Stimulated activated CD8-positive, alpha-beta memory T cell treated with anti-CD3 and anti-CD28 coated beads, Interleukin-4, amount 100 ng/mL, for 48 hours (primary cell): ENCODE measurements around the gene KDR.

Source experiments
- DNase-seq: peaks from one replicate; pipeline ENCODE4 v3.0.0-alpha.2; 2020

KDR gene

DNA sequence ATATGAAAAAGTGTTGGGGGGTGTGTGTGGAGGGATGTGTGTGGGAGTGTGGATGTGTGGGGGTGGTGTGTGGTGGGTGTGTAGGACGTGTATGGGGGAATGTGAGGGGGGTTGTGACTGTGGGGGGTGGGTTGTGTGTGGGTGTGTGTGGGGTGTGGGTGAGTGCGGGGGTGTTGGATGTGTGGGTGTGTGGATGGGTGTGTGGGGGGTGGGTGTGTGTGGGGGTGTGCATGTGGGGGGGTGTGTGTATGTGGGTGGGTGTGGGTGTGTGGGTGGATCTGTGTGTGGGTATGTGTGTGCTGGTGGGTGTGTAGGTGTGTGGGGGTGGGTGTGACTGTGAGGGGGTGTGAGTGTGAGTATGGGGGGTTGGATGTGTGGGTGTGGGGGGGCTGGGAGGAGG is 47.8 kb downstream of the KDR start:
- no peak for DNase-seq

DNA sequence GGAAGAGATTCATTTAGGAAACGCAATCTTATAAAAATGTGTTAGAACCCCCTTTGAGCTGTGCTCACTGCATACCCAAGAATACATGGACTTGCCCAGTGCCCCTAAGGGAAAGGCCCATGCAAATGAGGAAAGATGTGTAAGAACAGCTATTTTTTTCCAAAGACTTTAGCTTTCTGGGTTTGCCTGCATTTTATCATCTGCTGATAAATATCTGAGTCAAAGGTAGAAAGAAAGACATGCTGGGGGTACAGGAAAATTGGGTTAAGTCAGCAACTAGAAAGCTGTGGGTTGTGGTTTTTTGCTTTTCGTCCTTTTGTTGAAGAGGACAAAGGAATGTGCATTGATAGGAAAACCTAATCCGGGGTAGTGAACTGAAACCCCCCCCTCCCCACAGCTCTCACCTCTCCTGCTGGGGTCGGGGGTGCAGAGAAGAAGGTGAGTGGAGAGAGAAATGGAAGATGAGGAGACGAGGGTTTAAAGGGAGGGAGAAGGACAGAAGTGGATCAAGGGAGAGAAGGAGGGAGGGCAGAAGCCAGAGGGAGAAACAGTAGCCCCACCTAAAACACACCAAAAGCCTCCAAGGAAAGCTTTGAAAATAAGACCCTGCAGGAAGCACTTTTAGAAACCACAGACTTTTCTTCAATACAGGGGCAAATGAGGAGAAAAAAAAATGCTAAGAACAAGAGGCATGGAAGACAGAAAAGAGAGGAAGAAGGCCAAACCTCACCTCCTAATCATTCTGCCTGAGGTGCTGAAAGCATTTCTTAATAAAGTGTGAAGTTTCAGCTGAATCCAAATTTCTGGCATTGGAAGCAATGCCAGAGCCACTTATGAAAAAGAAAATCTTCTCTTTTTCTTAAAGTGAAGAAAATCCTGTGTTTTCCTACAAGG is 49.3 kb downstream of the KDR start:
- DNase-seq: no peak

DNA sequence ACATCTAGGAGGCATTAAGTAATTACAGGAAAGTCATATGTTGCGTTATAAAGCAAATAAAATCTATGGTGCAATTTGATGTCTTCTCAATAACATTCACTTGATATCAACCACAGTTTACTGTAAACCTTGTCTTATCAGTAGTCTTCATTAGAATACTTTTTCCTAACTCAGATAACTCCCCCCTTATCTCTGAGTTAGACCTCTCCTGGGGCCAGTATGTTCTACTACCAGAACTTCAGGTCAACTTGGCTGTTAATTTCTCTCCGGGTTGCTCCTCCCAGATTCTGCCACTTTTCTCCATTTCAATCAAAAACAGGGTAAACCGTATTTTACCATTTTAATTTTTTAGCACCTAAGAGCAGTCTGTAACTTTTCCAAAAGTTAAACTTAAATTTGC is 50.0 kb downstream of the KDR start:
- no peak for DNase-seq

DNA sequence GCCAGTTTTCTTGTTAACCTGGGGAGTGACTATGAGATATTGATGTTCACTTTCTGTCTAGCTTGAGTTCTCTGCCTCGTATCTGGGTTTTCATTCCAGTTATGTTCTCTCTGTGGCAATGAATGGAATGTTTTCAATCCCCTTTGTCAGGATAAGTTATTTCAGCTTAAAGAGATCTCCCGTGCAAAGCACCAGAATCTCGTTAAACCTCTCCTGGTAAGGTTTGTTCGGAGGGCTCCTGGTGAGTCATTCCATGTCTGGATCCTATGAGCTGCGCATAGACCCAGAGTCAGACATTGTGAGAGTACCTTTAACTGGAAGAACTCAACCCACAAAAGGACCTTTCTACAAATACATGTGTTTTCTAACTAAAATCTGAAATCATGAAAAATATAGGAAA is 51.0 kb downstream of the KDR start:
- no peak for DNase-seq

DNA sequence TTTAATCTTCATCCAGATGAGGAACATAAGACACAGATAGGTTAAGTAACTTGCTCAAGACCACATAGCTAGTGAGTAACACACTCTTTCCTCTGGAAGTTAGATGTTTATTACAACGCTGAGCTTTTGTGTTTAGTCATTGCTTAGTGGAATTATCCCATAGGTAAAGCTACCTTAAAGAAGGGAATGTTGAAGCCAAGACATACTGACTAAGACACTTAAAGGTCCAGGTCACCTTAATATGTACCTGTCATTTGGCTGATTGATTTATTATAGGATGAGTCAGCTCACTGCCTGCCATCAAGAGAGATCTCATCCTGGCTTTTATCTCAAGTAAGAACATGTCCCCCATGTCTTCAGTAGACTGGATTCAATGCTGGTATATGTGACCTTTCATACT is 53.4 kb downstream of the KDR start:
- no peak for DNase-seq

DNA sequence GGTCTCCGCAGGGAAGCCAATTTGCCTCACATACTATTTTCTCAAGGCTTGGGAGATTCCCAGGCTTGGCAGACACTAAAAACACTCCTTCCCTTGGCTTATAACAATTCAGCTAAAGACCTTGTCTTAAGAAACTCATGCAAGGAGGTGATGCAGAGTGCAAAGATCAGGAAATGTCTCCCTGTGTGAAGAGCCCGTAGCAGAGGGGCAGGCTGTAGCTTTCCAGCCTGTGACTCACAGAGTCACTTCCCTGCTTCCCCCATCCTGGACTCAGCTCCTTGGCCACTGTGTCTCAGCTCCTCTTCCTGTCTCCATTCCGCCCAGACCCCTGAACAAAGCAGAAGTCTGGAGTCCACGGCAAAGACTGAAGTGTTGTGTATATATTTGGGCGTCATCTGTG is 56.1 kb downstream of the KDR start:
- no peak for DNase-seq

DNA sequence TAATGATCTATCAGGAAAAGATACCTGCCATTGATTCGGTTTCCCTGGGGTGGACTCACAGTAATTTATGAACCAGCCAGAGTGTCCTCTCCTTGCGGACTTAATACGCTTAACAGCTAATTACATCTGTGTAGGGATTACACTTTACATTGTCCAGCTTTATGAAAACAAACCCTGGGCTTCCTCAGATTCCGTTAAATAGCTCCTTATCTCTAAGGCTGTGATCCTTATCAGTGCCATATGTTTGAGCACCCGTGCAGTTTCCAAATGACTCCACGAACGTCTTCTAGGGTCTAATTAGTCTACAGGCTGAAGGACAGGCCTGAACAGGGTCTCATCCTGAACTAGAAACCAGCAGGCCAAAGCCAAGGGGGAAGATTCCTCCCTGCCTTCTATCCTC is 56.9 kb downstream of the KDR start:
- no peak for DNase-seq

DNA sequence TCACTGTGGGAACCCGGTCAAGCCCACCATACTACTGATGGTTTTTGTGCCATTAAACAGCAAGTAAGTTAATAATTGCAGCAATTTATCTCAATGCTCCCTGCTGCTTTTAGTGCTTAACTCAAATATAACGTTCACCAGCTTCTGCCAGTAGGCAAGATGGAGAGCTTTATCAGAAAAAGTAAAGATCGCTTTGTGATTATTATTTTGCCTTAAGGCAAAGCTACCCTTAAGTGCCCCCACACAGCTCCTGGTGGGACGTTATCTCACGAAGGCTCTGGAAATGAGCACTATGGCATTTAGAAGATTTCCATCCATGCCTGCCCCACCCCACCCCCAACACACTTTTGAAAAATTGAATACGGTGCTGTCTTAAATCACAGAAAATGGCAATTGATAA is 59.4 kb downstream of the KDR start:
- no peak for DNase-seq

DNA sequence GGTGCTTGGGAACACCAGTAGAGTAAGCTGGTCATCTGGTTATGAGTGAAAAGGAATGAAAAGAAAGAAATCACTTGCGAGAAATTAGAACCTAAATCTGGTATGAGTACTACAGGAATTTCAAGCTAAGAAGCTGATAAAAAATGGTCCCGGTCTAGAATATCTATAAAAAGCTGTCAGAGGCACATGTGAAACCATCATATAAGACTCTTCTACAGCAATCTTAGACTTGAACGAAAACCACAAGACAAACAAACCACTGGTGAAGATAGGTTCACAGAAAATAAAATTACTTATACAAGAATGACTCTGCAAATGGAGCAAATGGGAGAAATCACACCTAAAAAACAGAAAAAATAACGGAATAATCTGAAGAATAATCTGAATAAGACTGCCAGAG is 69.9 kb downstream of the KDR start:
- DNase-seq: no peak

DNA sequence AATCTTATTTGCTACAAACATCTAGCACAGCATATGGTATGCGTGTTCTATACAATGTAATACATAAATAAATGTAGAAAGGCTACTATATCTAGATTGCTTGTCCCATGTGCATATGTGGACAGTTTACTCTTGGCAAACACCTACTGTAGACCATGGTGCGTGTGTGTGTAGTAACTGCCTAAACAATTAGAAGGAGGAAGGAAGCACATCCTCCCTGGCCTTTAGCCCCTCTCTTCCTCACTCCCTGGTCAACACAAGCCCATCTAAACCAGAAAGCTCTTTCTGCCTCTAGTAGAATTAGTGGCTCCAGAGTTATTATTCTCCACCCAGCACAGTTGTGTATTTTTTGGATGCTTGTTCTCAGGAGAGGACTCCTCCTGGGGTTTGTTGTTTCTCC is 73.9 kb downstream of the KDR start:
- no peak for DNase-seq

DNA sequence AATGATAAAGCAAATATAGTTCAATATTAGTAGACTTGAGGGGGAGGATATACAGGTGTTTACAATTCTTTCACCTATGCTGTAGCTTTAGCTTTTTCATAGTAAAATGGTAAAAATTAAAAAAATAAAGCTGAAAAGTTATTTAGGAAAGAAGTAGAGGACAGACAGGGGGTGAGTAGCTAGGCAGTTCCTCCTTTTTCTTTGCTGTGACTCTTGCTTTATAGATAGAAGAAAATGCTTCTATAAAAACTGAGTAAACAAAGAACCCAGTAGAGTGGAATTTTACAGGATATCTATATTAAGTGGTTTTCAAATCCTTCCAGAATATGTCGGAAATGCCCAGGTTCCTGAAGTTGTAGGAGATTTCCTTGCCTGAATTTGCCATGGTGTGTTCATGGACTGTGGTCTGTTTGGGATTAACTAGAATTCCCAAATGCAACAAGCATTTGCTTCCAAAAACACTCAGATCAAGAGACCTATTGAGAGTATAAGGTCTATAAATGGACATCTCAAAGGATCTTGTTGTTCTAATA is 74.9 kb downstream of the KDR start:
- DNase-seq: no peak

DNA sequence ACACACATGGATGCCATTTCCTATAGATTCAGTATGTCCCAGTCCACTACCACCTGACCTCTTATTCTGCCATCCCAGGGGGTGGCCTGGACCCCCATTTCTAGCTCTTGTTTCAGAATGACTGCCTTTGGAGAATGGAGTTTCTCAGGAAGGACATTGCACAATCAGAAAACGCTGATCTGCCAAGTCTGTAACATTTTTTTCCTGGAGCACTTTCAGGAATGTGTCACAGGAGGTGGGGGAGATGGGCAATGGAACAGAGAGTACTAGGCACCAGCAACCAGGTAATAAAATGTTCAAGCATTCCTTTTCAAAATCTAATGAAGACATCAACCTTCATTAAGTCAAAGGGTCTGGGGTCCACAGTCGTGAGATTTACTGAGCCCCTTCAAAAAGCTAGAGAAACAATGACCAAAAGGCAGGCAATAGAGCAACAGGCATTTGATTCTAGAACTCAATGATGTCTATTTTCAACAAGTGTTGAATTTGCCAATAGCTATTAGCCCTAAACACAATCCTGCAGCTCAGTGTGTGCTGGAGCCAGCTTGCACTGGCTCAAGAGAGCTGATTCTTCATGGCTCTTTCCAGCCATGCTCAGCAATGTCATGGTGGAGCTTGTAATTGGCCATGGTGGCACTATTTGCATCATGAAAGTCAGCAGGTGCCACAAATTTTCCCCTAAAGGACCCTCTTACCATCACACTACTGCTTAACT is 87.1 kb downstream of the KDR start:
- no peak for DNase-seq

DNA sequence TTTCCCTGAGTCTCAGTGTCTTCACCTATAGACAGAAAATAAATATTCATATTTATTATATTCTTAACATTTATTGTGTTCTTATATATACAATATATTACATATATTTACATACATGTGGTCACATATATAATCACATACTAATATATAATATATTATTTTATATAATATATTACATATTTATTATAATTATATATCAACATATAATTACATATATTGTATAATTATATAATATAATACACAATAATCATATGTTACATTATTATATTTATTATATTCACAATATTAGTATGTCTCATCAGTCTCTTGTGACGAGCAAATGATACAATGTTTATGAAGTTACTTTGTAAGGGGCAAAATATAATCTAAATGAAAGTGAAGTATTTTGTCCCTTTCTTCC is 87.7 kb downstream of the KDR start:
- DNase-seq: no peak

DNA sequence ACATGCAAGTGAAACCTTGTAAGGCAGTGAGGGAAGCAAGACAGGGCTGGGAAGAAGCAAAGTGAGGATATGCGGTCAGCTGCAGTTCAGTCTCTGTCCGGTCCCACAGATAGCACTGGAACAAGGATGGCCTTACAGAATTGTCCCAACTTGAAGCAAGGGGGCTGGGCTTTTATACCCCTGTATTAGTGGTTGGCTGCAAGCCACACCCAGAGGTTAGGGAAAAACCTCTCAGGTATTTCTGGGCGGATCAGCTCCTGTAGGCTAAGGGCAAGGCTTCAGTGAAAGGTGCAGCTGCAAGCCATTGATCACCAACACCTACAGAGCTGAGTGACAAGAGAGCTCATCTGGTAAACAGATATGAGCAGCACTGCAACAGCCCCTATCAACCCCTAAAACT is 89.0 kb downstream of the KDR start:
- DNase-seq: no peak

DNA sequence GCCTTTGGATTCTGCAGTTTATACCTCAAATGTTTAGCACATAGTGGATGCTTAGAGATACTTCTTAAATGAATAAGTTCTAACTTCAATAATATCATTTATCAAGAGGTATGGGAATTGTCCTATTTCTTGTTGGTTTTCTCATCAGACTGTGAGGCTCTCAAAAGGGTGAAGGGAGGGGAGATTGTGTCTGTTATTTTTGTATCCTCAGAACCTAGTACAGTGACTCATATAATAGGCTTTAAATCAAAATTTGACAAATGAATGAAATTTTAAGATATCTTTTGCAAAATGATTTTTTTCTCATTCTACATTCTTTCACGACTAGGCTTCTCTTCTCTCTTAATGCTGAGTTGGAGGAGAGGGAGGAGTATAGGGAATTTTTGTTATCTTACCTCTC is 89.5 kb downstream of the KDR start:
- no peak for DNase-seq

DNA sequence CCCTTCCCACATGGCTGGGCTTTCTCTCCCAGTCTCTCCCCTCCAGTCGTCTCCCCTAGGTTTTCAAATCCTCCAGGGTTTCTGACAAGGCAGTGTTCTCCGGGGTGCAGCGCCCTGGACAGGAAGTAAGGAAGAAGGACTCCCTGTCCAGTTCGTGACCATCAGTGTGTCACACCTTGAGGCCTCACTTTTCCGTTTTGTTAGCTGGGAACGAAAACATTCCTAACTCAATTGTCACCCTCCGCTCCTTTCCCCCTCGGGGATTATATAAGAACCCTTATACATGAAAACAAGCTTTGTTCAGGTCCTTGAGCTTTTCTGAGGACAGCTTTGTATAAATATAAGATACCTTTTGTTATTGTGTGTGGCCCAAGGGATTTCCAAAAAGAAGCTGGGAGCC is 92.1 kb downstream of the KDR start:
- no peak for DNase-seq

DNA sequence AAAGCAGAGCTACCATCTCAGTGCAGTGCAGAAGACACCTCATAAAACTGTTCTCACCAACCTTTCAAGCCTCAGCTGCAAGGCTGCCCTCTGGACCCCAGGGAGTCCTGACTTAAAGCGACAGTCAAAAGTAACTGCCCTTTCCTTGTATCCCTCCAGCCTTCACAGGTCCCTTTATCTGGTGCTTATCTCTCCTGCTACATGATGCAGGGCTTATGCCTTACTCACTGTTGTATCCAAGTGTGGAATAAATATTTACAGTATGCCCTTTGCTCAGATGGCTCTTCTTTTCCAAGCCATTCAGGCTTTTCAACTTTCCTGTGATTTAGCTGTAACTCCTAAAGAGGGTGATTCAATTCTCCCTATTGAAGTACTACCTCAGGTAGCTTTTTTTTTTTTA is 92.6 kb downstream of the KDR start:
- DNase-seq: no peak

DNA sequence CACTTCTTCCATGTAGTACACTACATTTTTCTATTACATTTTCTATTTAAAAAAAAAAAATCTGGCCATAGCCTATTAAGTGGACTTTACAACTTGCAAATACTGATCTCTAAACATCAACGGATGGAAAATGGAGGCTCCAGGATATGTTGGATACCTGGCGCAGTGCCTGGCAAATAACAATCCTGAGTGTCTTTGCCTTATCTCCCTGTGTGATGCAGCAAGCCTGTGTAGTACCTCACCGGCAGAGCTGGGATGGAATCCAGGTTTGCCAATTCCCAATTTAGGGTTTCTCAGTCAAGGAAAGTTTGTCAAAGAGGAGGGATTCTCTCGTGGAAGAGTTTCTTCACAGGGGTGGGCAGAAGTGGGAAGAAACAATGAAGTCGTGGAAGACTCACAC is 93.2 kb downstream of the KDR start:
- no peak for DNase-seq

DNA sequence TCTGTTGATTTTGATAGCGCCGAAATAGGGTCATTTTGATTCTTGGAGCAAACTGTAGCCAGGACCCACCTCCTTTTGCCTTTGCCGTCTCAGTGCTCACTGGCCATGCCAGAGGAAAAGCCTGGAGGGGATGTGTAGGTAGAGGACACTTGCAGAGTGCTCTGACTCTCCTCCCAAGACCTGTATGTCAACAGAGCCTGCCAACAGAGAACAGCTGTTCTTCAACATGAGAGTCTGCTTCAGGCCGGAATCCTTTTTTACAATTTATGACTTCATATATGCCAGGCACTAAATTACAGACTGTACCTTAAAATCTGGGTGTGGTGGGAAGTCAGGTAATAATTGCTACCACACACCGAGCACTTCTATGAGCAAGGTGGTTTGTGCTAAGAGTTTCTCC is 94.2 kb downstream of the KDR start:
- no peak for DNase-seq

DNA sequence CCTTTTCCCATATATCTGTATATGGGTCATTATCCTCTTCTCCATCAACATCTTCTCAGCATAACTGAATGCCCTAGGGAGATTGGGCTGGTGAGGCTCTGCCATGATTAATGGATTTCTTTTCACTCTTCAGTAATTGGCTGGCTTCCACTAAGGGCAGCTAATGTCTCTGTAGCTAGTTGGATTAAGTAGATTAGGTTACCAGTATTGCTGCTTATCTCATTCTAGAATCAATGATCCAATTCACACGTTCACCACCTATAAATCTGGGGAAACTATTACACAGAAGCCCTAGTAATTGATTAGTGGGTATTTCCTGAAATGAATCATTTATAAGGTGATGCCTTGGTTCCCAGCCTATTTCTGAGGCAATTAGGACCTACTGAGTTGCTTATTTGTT is 94.8 kb downstream of the KDR start:
- DNase-seq: no peak

DNA sequence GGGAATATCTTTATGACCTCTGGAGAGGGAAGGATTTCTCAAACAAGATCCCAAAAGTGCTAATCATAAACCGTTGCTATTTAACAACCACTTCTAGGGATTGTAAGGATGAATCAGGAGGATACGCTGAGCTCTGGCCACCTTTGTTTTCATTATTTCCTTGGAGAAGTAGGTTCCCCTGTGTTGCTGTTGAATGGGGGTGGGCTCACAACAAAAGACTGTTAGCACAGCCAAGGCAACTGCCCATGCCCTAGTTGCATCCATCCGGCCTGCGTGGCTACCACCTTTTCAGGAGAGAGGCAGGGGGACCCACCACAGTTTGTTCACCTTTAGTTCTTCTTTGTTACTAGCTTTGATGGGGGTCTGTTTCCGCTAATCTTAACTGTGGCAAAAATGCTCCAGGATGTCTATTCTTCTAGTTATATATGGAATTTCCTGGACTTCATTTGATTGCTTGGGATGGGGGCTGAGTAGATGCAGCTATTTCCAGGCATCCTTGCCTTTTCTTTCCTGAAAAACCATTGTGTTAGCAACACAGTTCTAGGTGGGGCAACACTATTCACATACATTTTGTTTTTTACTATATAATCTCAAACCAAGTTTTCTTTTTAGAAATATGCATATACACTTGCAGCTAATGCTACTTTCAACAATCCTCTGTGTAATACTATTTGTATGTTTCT is 95.4 kb downstream of the KDR start:
- no peak for DNase-seq

DNA sequence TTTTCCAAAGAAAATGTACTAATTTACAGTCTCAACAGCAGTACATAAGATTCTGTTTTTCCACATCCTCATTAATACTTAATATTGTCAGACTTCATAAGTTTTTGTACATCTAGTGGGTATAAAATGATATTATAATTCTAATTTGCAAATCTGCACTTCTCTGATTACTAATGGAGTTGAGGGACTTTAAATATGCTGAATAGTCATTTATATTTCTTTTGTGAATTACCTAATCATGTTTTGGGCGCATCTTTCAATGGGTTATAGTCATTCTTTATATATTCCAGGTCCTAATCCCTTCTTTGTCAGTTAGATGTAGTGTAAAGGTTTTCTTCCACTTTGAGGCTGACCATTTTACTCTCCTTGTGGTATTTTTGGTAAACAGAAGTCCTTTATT is 96.1 kb downstream of the KDR start:
- DNase-seq: no peak
